ENCODE data around the gene SLC40A1. TPM values are rescaled to one million over a fixed set of nuclear protein-coding genes. Genes with fewer than 3 reads are reported as not detected.

SLC40A1 gene
- total and polyA plus RNA-seq, 10 of the 15 experiments (the other 5 are each of a cell fraction or from before 2014, with no cell fraction given) = 0.01 to 0.38 (median 0.08) TPM; not detected in 7

DNA sequence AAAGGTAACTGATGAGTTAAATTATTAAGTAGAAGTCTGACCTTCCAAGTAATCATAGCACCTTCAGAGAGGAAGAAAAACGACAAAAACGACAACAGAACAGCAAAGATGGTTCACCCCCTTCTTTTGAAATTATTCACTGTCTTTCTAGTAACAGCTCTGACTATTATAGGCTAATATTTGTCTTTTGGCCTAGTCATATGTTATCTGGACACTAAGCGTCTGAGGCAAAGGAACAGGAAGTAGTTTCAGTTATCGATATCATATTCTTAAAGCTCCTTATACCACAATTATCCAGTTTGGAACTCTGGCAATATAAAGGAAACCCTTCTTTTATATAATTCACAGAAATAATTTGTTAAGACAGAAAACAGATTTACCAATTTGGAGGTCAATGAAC is 27.6 kb upstream of the SLC40A1 start:
- Histone ChIP-seq H4K20me1 (ENCODE audit: control insufficient read depth, insufficient read depth) (no peaks in the 10 kb centered on the region), H3K4me1 (ENCODE audit: control insufficient read depth, insufficient read depth, low read length) (no peaks in the 10 kb centered on the region), H3K36me3 (ENCODE audit: control insufficient read depth in 2 of 2, insufficient read depth in 2 of 2, low read length in 1 of 2) (no peaks in the 10 kb centered on the region), H3K79me2 (ENCODE audit: control insufficient read depth, insufficient read depth, low read length) (no peaks in the 10 kb centered on the region), H3K4me3 (no peak overlapping the region), H3K27ac (ENCODE audit: control insufficient read depth, insufficient read depth) (no peak overlapping the region), H2AFZ (ENCODE audit: control insufficient read depth, low read depth, low read length) (no peak overlapping the region), H3K27me3 (replicated peaks in 1 of 2; ENCODE audit: control insufficient read depth in 2 of 2, insufficient read depth in 2 of 2, low read length in 1 of 2) (no peaks in the 10 kb centered on the region; a peak in 1 of 4 replicates), H3K4me2 (ENCODE audit: control insufficient read depth, insufficient read depth) (no peak overlapping the region), H3K9me3 (replicated peaks; ENCODE audit: control insufficient read depth, insufficient read depth, low read length) (no peaks in the 10 kb centered on the region), H3K9ac (ENCODE audit: control insufficient read depth, insufficient read depth, low read length) (no peak overlapping the region)
- in situ Hi-C loops (cut with MboI) = no loop called here
- FAIRE-seq = no peak
- ChIA-PET SMC1A (ENCODE audit: uncharacterized antibody, unreplicated experiment) (no interaction called here), CTCF (no interaction called here), POLR2A (no interaction called here), RAD21 (ENCODE audit: unreplicated experiment) (no interaction called here)
- 22% methylated on average over 4 of the region's 4 CpGs for WGBS (ENCODE audit: insufficient coverage, insufficient replicate concordance, low lambda C conversion rate, missing lambda C conversion rate)
- intact Hi-C loops (cut with micrococcal nuclease; ENCODE audit: unreplicated experiment) = no loop called here
- no peak for TF ChIP-seq MEF2B (IDR thresholded peaks at IDR 0.05; ENCODE audit: partially characterized antibody, poor library complexity, severe bottlenecking)
- TF ChIP-seq TCF3 (IDR thresholded peaks at IDR 0.05; ENCODE audit: borderline replicate concordance, insufficient read depth, low read depth, low read length) = no peak
- TF ChIP-seq SMARCA5 (IDR thresholded peaks at IDR 0.05) = no peak
- TF ChIP-seq, protein P1, sequence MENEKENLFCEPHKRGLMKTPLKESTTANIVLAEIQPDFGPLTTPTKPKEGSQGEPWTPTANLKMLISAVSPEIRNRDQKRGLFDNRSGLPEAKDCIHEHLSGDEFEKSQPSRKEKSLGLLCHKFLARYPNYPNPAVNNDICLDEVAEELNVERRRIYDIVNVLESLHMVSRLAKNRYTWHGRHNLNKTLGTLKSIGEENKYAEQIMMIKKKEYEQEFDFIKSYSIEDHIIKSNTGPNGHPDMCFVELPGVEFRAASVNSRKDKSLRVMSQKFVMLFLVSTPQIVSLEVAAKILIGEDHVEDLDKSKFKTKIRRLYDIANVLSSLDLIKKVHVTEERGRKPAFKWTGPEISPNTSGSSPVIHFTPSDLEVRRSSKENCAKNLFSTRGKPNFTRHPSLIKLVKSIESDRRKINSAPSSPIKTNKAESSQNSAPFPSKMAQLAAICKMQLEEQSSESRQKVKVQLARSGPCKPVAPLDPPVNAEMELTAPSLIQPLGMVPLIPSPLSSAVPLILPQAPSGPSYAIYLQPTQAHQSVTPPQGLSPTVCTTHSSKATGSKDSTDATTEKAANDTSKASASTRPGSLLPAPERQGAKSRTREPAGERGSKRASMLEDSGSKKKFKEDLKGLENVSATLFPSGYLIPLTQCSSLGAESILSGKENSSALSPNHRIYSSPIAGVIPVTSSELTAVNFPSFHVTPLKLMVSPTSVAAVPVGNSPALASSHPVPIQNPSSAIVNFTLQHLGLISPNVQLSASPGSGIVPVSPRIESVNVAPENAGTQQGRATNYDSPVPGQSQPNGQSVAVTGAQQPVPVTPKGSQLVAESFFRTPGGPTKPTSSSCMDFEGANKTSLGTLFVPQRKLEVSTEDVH (IDR thresholded peaks at IDR 0.05; ENCODE audit: low read depth, partially characterized antibody) = no peak
- TF ChIP-seq BRCA1 (IDR thresholded peaks at IDR 0.05; ENCODE audit: low read depth, low read length) = no peak
- TF ChIP-seq ZNF24 (IDR thresholded peaks at IDR 0.05) = no peak
- TF ChIP-seq ESRRA (IDR thresholded peaks at IDR 0.05; ENCODE audit: low read length) = no peak
- TF ChIP-seq SIX5 (IDR thresholded peaks at IDR 0.05; ENCODE audit: low read depth, low read length, severe bottlenecking) = no peak
- no peak for TF ChIP-seq SPI1 (IDR thresholded peaks at IDR 0.05; ENCODE audit: borderline replicate concordance, insufficient read depth, low read depth, low read length)
- TF ChIP-seq EED (IDR thresholded peaks at IDR 0.05; ENCODE audit: low read depth) = no peak
- TF ChIP-seq, protein P2, sequence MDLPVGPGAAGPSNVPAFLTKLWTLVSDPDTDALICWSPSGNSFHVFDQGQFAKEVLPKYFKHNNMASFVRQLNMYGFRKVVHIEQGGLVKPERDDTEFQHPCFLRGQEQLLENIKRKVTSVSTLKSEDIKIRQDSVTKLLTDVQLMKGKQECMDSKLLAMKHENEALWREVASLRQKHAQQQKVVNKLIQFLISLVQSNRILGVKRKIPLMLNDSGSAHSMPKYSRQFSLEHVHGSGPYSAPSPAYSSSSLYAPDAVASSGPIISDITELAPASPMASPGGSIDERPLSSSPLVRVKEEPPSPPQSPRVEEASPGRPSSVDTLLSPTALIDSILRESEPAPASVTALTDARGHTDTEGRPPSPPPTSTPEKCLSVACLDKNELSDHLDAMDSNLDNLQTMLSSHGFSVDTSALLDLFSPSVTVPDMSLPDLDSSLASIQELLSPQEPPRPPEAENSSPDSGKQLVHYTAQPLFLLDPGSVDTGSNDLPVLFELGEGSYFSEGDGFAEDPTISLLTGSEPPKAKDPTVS (IDR thresholded peaks at IDR 0.05; ENCODE audit: low read depth, low read length) = no peak
- no peak for ATAC-seq
- no peak for DNase-seq (ENCODE audit: low read depth, low spot score)
- no TSS peak for BruUV-seq (replicated peaks)

Measured in GM12878 (cell line).